CD4-positive, alpha-beta memory T cell (primary cell): ENCODE measurements around the gene SPACA7. TPM values are rescaled to one million over a fixed set of nuclear protein-coding genes. Genes with fewer than 3 reads are reported as not detected.

Source experiments
- CTCF ChIA-PET: fragments of 350-600 bp; sonication (Branson Sonifier 250); formaldehyde crosslinking; loops from one replicate; lab custom pipeline; 2021; ENCODE audit warnings: inconsistent platforms; ENCODE audit not compliant: partially characterized antibody; lab: Charles Lee
- POLR2A ChIA-PET: fragments of 350-600 bp; sonication (Branson Sonifier 250); formaldehyde crosslinking; loops from one replicate; lab custom pipeline; 2021; ENCODE audit not compliant: partially characterized antibody; lab: Charles Lee
- DNase-seq, 5 donors: peaks; one replicate each; pipeline versions ENCODE4 v3.0.0 to v3.0.0-alpha.2; 2020 to 2022; ENCODE audit warnings: mixed read lengths in 1 of 5
- H3K27ac ChIP-seq: one replicate; pipeline ENCODE4 v1.7.0; 2013; ENCODE audit warnings: low read depth, low read length
- H3K27me3 ChIP-seq: 2 replicates; pipeline ENCODE4 v1.7.0; 2013; ENCODE audit warnings: mild to moderate bottlenecking, low read length, moderate library complexity; ENCODE audit not compliant: insufficient read depth
- H3K36me3 ChIP-seq: 2 replicates; pipeline ENCODE4 v1.7.0; 2013; ENCODE audit warnings: mild to moderate bottlenecking, low read length, moderate library complexity; ENCODE audit not compliant: insufficient read depth
- H3K4me1 ChIP-seq: 2 replicates; pipeline ENCODE4 v1.7.0; 2013; ENCODE audit warnings: mild to moderate bottlenecking, low read length, moderate library complexity; ENCODE audit not compliant: insufficient read depth
- H3K4me3 ChIP-seq, 2 donors: one replicate each; pipeline ENCODE4 v1.7.0; 2013; ENCODE audit warnings: low read length in 2 of 2, mild to moderate bottlenecking in 1 of 2
- H3K9me3 ChIP-seq, 2 donors: one replicate each; pipeline ENCODE4 v1.7.0; 2013; ENCODE audit warnings: low read length in 2 of 2, control low read depth in 1 of 2; ENCODE audit not compliant: control insufficient read depth in 1 of 2
- H3K27ac Mint-ChIP-seq, 7 donors: one replicate each; pipeline ENCODE4 v1.8.0; 2020 to 2021; ENCODE audit warnings: mixed read lengths in 7 of 7, mild to moderate bottlenecking in 6 of 7, inconsistent platforms in 3 of 7, moderate library complexity in 3 of 7
- H3K27me3 Mint-ChIP-seq, 2 donors: one replicate each; pipeline ENCODE4 v1.8.0; 2020 to 2021; ENCODE audit warnings: mixed read lengths in 2 of 2
- H3K36me3 Mint-ChIP-seq, 2 donors: one replicate each; pipeline ENCODE4 v1.8.0; 2020 to 2021; ENCODE audit warnings: mixed read lengths in 2 of 2, inconsistent platforms in 1 of 2, mild to moderate bottlenecking in 1 of 2
- H3K4me1 Mint-ChIP-seq, 4 donors: one replicate each; pipeline ENCODE4 v1.8.0; 2020 to 2021; ENCODE audit warnings: mixed read lengths in 4 of 4, mild to moderate bottlenecking in 1 of 4
- H3K4me3 Mint-ChIP-seq, 8 donors: one replicate each; pipeline ENCODE4 v1.8.0; 2020 to 2021; ENCODE audit warnings: mixed read lengths in 8 of 8, mild to moderate bottlenecking in 7 of 8, moderate library complexity in 6 of 8, inconsistent platforms in 3 of 8
- H3K9me3 Mint-ChIP-seq, 8 donors: one replicate each; pipeline ENCODE4 v1.8.0; 2020 to 2021; ENCODE audit warnings: mixed read lengths in 8 of 8, mild to moderate bottlenecking in 5 of 8, inconsistent platforms in 3 of 8, moderate library complexity in 1 of 8
- intact Hi-C: fragments of 100-400 bp; cut with micrococcal nuclease; formaldehyde crosslinking; loops from one replicate; pipeline ENCODE4 v1.15.1; 2023
- polyA plus RNA-seq, 2 donors: library from polyadenylated mRNA; unstranded; fragments of 300-500 nt; fragmentation: Illumina TruSeq; gene quantifications; one replicate each; pipeline ENCODE4 v1.2.3, GENCODE V29; 2021
- total RNA-seq, 2 experiments: library from RNA; stranded (reverse); gene quantifications; one replicate each; pipeline ENCODE4 v1.2.3, GENCODE V29; 2021

The SPACA7 gene, protein sequence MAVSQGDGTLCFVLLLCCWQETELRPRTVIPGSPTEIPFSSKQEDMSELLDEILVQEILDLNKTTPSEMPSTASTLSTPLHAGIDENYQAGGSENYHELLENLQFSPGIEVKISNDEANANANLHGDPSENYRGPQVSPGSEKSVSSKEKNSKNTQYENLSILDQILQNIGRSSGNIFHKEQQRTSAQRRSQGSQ
- total RNA-seq (not detected), polyA plus RNA-seq (not detected)

DNA sequence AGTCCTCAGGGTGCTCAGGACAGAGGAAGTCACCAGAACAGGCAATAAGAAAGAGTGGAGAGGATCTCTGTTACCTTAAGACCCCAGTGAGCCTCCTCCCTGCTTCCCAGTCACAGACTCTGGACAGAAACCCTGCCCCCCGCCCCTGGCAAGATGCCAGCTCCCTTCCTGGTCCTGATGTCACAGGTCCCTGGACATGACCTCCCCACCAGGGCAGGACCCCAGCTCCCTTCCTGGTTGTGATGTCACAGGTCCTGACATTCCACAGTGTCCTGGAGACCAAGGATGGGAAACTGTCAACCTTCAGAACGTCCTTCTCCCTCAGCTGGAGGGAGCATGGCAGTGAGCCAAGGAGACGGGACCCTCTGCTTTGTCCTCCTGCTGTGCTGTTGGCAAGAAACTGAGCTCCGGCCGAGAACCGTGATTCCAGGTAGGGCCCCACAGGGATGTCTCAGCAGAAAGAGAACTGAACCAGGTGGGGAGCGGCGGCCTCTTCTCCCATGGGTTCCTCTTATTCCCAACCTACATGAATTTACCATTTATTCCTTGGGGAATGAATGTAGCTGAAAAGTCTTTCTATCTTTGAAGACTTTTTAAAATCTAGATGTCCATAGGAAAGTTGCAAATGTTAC is at the start of gene SPACA7:
Gene SPACA7 (plus strand): TSS at position 306 of the 632 bp plus-strand sequence. CDS start 31 bp downstream, at position 337.
- Mint-ChIP-seq H3K4me1 (peaks cover 0 to 2% (median 0%) of the 10 kb centered on the region in 4 donors), H3K27me3 (peaks cover 4 to 10% of the 10 kb centered on the region in 2 donors), H3K36me3 (no peaks in the 10 kb centered on the region), H3K27ac (no peak within 1 kb of the TSS), H3K4me3 (no peak within 1 kb of the TSS), H3K9me3 (peaks cover 0 to 5% (median 0%) of the 10 kb centered on the region in 8 donors)
- no peak within 1 kb of the TSS for H3K27ac ChIP-seq
- intact Hi-C loops, result no loop called here
- no peak for DNase-seq
- H3K4me3 ChIP-seq, result no peak within 1 kb of the TSS
- no peaks in the 10 kb centered on the region for H3K4me1 ChIP-seq
- ChIA-PET CTCF (no interaction called here), POLR2A (no interaction called here)
- H3K27me3 ChIP-seq, result no peaks in the 10 kb centered on the region
- no peaks in the 10 kb centered on the region for H3K36me3 ChIP-seq
- H3K9me3 ChIP-seq, result no peaks in the 10 kb centered on the region

DNA sequence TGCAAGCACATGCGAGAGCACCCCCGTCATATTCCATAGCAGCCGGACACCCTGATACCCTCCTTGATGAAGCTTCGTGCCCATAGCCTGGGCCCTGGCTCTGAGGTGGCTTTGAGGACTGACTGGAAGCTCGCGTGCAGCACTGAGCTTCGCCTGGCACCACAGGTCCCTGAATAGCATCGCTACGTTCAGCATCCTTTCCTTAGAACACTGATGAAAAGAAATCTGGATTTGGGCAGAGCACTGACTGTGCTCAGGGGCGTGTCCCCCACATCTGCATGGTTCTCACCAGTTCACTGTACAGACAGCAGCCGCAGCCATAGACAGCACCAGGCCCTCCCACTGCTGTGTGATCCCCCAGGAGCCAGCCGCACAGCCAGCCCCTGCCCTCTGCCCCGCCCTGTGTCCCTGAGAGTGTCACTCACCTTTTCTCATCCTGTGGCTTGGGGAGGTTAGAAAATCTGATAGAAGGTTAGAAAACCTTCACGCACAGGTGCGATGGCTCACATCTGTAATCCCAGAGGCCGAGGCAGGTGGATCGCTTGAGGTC is 49.3 kb upstream of the SPACA7 start:
- H3K27me3 ChIP-seq, result no peaks in the 10 kb centered on the region
- intact Hi-C loops, result no loop called here
- ChIA-PET CTCF (no interaction called here), POLR2A (no interaction called here)
- H3K4me1 Mint-ChIP-seq, result peaks cover 0 to 2% (median 0%) of the 10 kb centered on the region in 4 donors
- no peak for DNase-seq
- peaks cover 0 to 3% (median 0%) of the 10 kb centered on the region in 8 donors for H3K9me3 Mint-ChIP-seq
- no peaks in the 10 kb centered on the region for H3K36me3 ChIP-seq
- no peak overlapping the region for H3K4me3 ChIP-seq
- no peak overlapping the region for H3K4me3 Mint-ChIP-seq
- H3K36me3 Mint-ChIP-seq, result no peaks in the 10 kb centered on the region
- H3K9me3 ChIP-seq, result no peaks in the 10 kb centered on the region
- H3K27me3 Mint-ChIP-seq, result peaks cover 12 to 18% of the 10 kb centered on the region in 2 donors
- no peak overlapping the region for H3K27ac ChIP-seq
- no peaks in the 10 kb centered on the region for H3K4me1 ChIP-seq
- H3K27ac Mint-ChIP-seq, result no peak overlapping the region

DNA sequence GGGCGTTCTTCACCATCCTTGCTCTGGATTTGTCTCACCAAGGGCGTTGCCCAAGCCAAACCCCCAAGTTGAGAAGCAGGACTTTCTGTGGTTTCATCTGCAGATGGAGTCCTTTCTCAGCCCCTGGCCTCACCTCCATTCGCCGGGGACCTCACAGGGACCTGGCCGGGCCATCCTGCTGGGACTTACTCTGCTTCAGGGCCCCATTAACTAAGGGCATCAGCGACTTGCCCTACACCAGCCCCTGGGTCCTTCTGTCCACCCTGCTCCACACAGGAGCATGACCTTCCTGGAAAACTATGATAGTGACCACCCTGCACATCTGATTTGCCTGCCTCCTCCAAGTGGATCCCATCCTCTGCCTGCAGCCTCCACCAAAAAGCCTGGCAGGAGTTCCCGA is 47.2 kb upstream of the SPACA7 start:
- H3K27me3 Mint-ChIP-seq, result peaks cover 20 to 29% of the 10 kb centered on the region in 2 donors
- H3K36me3 Mint-ChIP-seq, result no peaks in the 10 kb centered on the region
- H3K27ac Mint-ChIP-seq, result no peak overlapping the region
- H3K9me3 Mint-ChIP-seq, result peaks cover 0 to 10% (median 1%) of the 10 kb centered on the region in 8 donors
- Histone ChIP-seq H3K4me3 (no peak overlapping the region), H3K4me1 (no peaks in the 10 kb centered on the region), H3K27ac (no peak overlapping the region), H3K9me3 (peaks cover 0 to 3% of the 10 kb centered on the region in 2 donors), H3K27me3 (no peaks in the 10 kb centered on the region), H3K36me3 (no peaks in the 10 kb centered on the region)
- DNase-seq, result no peak
- ChIA-PET CTCF (no interaction called here), POLR2A (no interaction called here)
- intact Hi-C loops, result no loop called here
- no peak overlapping the region for H3K4me3 Mint-ChIP-seq
- peaks cover 0 to 4% (median under 1%) of the 10 kb centered on the region in 4 donors for H3K4me1 Mint-ChIP-seq

DNA sequence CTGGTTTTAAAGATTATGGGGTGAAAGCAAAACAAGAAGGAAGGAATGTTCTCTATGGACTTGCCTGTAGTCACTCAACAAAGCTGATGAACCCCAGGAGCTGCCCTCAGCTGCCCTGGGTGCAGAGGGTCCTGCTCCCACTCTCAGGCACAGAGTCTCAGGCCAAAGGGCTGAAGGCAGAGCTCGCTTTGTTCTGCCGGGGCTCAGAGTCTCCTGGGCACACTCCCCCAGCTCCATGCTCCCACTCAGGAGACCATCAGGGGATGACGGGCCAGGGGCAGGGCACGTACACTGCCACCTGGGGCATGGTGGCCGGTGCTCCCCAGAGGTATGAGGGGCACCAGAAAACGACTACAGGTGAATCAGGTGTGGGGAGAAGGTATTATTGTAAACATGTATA is 46.8 kb upstream of the SPACA7 start:
- DNase-seq, result no peak
- H3K27ac ChIP-seq, result no peak overlapping the region
- H3K27me3 ChIP-seq, result no peaks in the 10 kb centered on the region
- no peaks in the 10 kb centered on the region for H3K4me1 ChIP-seq
- Mint-ChIP-seq H3K27ac (no peak overlapping the region), H3K9me3 (peaks cover 0 to 10% (median 1%) of the 10 kb centered on the region in 8 donors), H3K36me3 (no peaks in the 10 kb centered on the region), H3K4me1 (peaks cover 0 to 4% (median under 1%) of the 10 kb centered on the region in 4 donors), H3K27me3 (peaks cover 20 to 29% of the 10 kb centered on the region in 2 donors), H3K4me3 (no peak overlapping the region)
- peaks cover 0 to 3% of the 10 kb centered on the region in 2 donors for H3K9me3 ChIP-seq
- CTCF ChIA-PET, result no interaction called here
- POLR2A ChIA-PET, result no interaction called here
- H3K4me3 ChIP-seq, result no peak overlapping the region
- no peaks in the 10 kb centered on the region for H3K36me3 ChIP-seq
- intact Hi-C loops, result no loop called here

DNA sequence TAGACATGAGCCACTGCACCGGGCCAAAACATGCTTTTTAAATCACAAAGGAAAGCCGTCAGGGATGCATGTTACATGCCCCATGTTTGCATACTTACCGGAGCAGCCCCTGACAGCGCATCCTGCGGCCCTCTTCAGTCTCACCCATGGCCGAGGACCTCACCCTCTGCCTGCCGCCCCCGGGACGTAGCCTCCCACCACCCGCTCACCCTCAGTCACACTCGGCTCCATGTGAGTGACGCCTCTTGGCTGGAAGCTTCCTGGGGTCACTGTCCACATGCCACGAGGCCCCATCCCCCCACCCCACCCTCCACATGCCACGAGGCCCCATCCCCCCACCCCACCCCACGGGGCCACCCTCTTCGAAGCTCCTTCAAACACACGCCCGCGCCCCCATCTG is 46.1 kb upstream of the SPACA7 start:
- Histone ChIP-seq H3K4me1 (no peaks in the 10 kb centered on the region), H3K9me3 (peaks cover 0 to 3% of the 10 kb centered on the region in 2 donors), H3K27ac (no peak overlapping the region), H3K4me3 (no peak overlapping the region), H3K27me3 (no peaks in the 10 kb centered on the region), H3K36me3 (no peaks in the 10 kb centered on the region)
- Mint-ChIP-seq H3K9me3 (peaks cover 0 to 10% (median 3%) of the 10 kb centered on the region in 8 donors), H3K4me3 (no peak overlapping the region), H3K27ac (no peak overlapping the region), H3K27me3 (peaks cover 21 to 27% of the 10 kb centered on the region in 2 donors), H3K36me3 (no peaks in the 10 kb centered on the region), H3K4me1 (peaks cover 0 to 4% (median under 1%) of the 10 kb centered on the region in 4 donors)
- intact Hi-C loops, result no loop called here
- ChIA-PET CTCF (no interaction called here), POLR2A (no interaction called here)
- no peak for DNase-seq

DNA sequence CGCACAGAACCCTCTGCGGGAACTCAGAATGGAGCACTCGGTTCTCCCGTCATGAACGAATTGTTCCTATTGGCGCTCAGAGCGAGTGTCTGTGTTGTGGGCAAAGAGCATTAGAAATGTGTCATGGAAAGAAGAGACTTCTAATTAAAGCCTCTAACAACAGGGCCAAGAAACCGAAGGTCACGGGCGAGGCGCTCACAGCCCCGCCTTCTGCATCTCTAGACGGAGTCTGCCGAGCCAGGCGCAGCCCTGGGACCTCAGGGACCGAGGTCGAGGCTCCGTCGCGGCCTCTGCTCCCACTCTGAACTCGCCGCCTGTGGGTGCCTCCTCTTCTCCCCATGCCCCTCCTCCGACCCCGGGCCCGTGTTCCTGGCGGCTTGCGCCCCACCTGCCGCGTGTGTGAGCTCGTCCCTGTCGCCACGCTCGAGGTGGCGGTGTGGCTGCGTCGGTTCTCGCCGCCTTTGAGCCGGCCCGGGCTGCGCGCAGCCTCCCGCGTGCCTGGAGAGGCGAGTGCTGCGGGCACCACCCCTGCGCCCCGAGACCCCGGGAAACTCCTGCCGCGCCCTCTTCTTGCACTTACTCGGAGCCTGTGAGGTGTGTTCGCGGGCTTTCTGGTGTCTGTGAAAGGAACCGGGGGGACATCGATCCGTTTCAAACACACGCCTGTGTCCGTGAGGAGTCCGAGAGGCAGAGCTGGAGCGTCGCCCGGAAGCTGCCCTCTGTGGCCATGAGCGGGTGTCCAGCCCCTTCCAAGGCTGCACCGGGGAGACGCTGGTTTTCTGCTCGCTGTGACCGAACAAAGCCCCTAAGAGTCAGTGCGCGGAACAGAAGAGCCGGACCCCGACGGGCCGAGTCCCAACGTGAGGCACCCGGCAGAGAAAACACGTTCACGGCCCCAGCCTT is 45.4 kb upstream of the SPACA7 start:
- H3K4me3 Mint-ChIP-seq, result no peak overlapping the region
- H3K27me3 ChIP-seq, result no peaks in the 10 kb centered on the region

More for the DNA sequence above, 45.4 kb upstream of the SPACA7 start:
- Histone ChIP-seq H3K36me3 (no peaks in the 10 kb centered on the region), H3K9me3 (peaks cover 0 to 3% of the 10 kb centered on the region in 2 donors), H3K4me3 (no peak overlapping the region), H3K4me1 (no peaks in the 10 kb centered on the region), H3K27ac (no peak overlapping the region)
- ChIA-PET POLR2A (no interaction called here), CTCF (no interaction called here)
- intact Hi-C loops, result no loop called here
- Mint-ChIP-seq H3K27me3 (peaks cover 17 to 25% of the 10 kb centered on the region in 2 donors), H3K9me3 (peaks cover 0 to 12% (median 6%) of the 10 kb centered on the region in 8 donors), H3K4me1 (peaks cover 0 to 4% (median 0%) of the 10 kb centered on the region in 4 donors), H3K27ac (no peak overlapping the region), H3K36me3 (no peaks in the 10 kb centered on the region)
- no peak for DNase-seq
